MV-4-11 (cell line): ENCODE results near the gene C2CD2.
"Not testable (repeated sequence)": the region's sequence is repeated elsewhere in the genome, so short reads cannot be mapped to it uniquely, and the experiment has no call there.

Experiments
- DNase-seq: peaks from one replicate; lab custom pipeline; 2025; lab: John Stamatoyannopoulos, UW

C2CD2 gene

DNA sequence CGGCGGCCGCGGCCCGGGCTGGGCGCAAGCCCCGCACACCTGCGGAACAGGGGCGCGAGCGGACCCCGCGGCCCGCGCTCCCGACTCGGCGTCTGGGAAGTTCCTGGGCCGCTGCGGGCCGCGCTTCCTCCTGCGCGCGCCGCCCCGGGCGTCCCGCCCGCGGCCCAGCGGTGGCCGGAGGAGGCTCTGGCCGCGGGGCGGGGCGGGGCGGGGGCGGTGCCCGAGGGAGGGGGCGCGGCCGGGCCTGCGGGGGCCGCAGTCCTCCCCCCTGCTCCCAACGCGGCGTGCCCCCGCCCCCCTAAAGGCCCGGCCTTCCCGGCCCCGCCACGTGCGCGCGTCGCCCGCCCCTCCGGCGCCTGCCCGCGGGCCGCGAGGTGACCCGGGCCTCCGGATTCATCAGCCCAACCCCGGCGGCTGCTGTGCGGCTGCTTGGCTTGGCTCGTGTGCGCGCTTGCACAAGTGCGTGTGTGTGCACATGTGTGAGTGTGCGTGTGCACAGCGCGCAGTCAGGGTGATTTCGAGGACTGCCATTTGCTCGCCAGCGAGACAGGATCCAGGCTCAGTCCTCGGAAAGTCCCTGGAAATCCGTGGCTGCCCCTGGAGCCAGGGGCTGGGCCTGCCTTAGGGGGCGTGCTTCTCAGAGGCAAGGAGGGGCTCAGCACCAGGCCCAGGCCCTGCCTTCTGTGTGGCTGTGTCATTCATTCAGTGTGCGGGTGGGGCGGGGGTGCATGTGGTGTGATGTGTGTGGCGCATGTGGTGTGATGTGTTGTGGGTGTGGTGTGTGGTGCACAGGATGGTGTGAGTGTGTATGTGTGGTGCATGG lies at the start of gene C2CD2:
Gene C2CD2 (minus strand): TSS at position 188 of the 823 bp plus-strand sequence. CDS start 370 bp downstream, outside the sequence.
- DNase-seq: peak; percentile 32

DNA sequence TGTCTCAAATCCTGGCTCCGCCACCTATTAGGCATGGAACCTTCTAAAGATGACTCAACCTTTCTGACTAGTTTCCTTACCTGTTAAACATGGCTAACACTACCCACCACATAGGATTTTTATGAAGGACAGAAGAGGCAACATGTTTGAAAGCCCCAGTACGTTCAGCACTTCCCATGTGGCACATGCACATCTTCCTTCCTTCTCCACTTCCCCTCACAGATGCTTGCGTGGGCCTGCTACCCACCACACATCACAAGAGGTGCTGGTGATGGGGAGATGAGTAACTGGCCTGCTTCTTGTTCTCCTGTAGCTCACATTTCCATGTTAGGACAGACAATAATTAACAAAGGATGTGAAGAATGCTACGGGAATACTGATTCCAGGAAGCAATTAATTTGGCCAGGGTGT lies 49.2 kb upstream of the C2CD2 start:
- no peak for DNase-seq

- no peak for DNase-seq
Observed at GRCh38 chr21:42002421-42002958, 48.7 kb upstream of the C2CD2 start.

DNA sequence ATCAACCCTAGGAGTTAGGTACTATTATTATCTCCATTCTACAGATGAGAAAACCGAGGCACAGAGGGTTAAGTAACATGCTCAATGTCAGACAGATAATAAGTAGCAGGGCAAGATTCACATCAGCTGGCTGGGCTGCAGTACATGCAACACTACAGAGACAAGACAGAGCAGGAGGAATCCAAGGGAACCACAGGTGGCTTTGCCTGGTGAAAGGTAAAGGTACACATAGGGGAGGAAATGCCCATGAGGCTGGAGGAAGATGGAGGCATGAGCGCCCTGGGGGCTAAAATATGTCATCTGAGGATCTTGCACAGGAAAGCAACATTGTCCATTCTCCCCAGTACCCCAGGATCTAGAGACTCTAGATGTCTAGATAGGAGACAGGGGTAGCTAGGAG lies 48.0 kb upstream of the C2CD2 start:
- DNase-seq: no peak

- no peak for DNase-seq
Observed at GRCh38 chr21:42000908-42001307, 47.1 kb upstream of the C2CD2 start.

- no peak for DNase-seq
Observed at GRCh38 chr21:41997657-41998056, 43.8 kb upstream of the C2CD2 start.

- DNase-seq: no peak
Observed at GRCh38 chr21:41995577-41995976, 41.8 kb upstream of the C2CD2 start.

- DNase-seq: not testable (repeated sequence)
Observed at GRCh38 chr21:41994613-41995012, 40.8 kb upstream of the C2CD2 start.

GRCh38 chr21:41993744-41994143 lies 39.9 kb upstream of the C2CD2 start:
- DNase-seq: no peak

DNA sequence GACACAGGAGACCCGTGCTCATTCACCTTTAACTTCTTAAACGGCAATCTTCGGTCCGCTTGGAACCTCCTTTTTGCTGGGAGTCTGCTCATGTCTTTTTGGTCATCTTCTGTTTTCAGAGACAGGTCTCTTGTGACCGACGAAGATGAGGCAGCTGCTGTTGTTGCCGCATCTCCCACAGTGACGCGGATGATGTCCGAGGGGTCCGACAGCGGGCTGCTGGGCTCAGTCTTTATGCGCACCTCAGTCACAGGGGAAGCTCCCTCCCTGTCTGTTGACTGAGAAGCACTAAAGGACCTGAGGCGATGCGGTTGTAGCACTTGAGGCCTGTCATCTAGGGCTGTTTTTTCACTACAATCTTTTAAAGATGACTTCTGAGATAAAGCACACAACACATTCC lies 38.8 kb upstream of the C2CD2 start:
- no peak for DNase-seq

DNA sequence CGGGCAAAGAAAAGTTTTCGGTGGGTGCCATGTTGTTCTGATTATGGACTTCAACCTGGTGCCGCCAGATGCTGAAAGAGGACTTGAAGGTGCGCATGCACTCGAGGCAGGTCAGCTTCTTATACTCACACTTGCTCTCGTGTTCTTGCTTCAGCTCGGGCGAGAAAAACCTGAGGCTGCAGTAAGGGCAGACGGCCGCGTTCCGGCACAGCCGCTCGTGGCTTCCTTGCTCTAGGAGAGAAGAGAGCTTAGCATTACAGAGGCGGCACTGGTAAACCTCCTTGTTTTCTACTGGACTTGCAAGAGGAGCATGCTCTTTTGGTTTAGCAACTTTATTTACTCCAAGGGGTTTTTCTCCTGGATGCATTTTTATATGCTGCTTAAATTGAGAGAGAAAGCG lies 37.8 kb upstream of the C2CD2 start:
- no peak for DNase-seq

DNA sequence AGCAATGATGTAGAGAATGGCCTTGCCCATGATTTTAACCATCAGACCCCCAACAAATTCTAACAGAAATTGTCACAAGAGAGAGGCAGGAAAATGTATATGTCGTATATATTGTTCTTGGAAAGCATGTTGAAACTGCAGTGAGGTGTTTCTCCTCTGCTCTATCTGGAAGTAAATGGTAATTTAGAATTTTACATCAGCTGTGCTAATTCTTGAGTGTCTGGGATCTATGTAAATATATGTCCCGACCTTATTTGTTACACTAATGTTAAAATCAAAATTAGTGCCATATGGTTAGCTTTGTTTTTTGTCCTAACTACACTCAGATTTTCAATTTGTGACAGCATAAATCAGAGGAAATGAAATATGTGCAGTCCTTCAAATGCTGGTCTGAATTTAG lies 35.9 kb upstream of the C2CD2 start:
- no peak for DNase-seq

GRCh38 chr21:41987310-41987709 lies 33.5 kb upstream of the C2CD2 start:
- no peak for DNase-seq

GRCh38 chr21:41985662-41986416 lies 32.0 kb upstream of the C2CD2 start:
- no peak for DNase-seq

GRCh38 chr21:41983229-41983628 lies 29.4 kb upstream of the C2CD2 start:
- DNase-seq: no peak

DNA sequence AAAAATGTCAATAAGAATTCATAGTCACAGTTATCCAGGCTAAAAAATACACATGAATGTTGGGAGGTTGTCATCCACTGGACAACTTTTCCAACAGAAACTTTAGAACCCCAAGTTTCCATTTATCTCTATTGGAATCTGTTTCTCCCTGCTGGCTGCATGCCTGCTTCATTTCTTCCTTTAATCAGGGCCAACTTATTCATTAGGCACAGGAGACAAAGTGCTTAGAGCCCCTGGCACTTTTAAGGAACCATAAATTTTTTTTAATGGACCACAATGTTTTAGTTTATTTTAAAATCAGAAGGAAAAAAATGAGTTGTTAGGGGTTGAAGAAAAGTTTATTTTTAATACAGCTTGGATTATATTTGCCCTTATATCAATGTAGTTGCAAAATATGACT lies 26.7 kb upstream of the C2CD2 start:
- no peak for DNase-seq

DNA sequence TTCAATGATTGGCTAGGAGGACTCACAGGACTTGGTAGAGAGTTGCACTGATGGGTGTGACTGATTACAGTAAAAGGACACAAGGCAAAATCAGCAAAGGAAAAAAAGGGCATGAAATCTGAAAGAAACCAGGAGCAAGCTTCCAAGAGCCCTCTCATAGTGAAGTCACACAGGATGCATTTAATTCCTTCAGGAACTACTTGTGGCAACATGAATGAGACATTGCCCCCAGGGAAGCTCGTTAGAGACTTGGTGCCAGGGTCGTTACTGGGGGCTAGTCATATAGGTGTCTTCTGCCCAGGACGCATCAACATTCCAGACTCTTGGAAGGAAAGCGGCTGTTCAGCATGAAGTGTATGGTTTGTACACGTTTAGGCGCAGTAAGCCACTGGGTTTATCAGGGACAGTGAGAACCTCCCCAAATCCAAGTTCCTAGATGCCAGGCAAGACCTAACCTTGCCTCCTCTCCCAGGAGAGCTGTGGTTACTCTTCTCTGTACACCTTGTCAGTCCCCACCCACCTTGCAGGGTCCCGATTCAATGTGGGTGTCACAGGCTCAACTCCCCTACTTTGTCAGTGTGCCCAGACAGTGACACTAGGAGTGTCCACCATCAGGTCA lies 26.0 kb upstream of the C2CD2 start:
- no peak for DNase-seq

DNA sequence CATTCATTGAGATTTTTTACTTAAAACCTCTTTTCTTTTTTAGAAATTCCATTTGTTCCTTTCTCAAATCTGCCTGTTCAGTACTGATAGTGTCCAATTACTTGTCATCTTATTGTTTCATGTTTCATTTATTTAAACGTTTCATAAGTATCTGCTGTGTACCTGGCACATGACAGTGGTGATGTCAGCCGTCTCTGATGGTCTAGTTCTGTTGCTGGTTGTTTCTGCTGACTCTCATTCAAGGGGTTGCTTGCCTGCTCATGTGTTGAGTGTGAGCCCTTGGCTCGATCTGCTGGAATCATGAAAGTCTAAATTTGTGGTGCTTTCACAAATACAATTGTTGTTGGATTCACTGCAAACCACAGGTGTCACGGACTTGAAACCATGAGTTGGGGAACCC lies 25.5 kb upstream of the C2CD2 start:
- DNase-seq: no peak

- no peak for DNase-seq
Observed at GRCh38 chr21:41977034-41977950, 23.5 kb upstream of the C2CD2 start.

- no peak for DNase-seq
Observed at GRCh38 chr21:41976611-41977010, 22.8 kb upstream of the C2CD2 start.
